GM12878 (cell line): ENCODE data around the gene EIF4H. TPM values are rescaled to one million over a fixed set of nuclear protein-coding genes. Genes with fewer than 3 reads are reported as not detected.

Source experiments
- ATAC-seq: fragments of 200-7000 bp; cut with Tn5 transposase; 3 replicates; pipeline ENCODE4 v1.9.1; 2020; ENCODE audit warnings: mild to moderate bottlenecking, moderate library complexity
- BruUV-seq: library from RNA; stranded (reverse); fragments of 400-500 nt; replicated peaks from 2 replicates; lab custom pipeline; 2021; lab: Mats Ljungman, UMichigan
- CTCF ChIA-PET: fragments of 300-600 bp; sonication (Branson Sonifier 250); formaldehyde crosslinking; extraction: SDS; loops from one replicate; lab custom pipeline; 2021; ENCODE audit warnings: inconsistent platforms; lab: Yijun Ruan, JAX
- POLR2A ChIA-PET: fragments of 350-600 bp; formaldehyde crosslinking; extraction: SDS; loops from one replicate; lab custom pipeline; 2021; ENCODE audit warnings: inconsistent platforms; lab: Charles Lee
- RAD21 ChIA-PET: fragments of 300-600 bp; sonication (Branson Sonifier 250); formaldehyde crosslinking; loops from one replicate; lab custom pipeline; 2023; ENCODE audit warnings: antibody characterized with exemption; ENCODE audit not compliant: unreplicated experiment; lab: Charles Lee
- SMC1A ChIA-PET: fragments of 300-600 bp; sonication (Branson Sonifier 250); formaldehyde crosslinking; loops from one replicate; lab custom pipeline; 2023; ENCODE audit not compliant: unreplicated experiment, uncharacterized antibody; lab: Charles Lee
- DNase-seq: peaks from one replicate; pipeline ENCODE4 v3.0.0-alpha.2; 2011; ENCODE audit warnings: low read depth, low spot score
- FAIRE-seq: peaks from 3 replicates; lab custom pipeline; 2011; peaks lifted over from hg19 to GRCh38; lab: Jason Lieb, UNC
- H2AFZ ChIP-seq: 2 replicates; pipeline ENCODE4 v1.6.0; 2011; ENCODE audit warnings: low read depth, low read length, control low read depth; ENCODE audit not compliant: control insufficient read depth
- H3K27ac ChIP-seq: 2 replicates; pipeline ENCODE4 v1.5.1; 2011; ENCODE audit warnings: control low read depth; ENCODE audit not compliant: control insufficient read depth, insufficient read depth
- H3K27me3 ChIP-seq, 2 experiments: replicated peaks in 1 of 2; 2 replicates each; pipeline versions ENCODE4 v1.6.0 to v1.6.1; 2011; ENCODE audit warnings: low read length in 1 of 2; ENCODE audit not compliant: control insufficient read depth in 2 of 2, insufficient read depth in 2 of 2
- H3K36me3 ChIP-seq, 2 experiments: 2 replicates each; pipeline ENCODE4 v1.5.1; 2011; ENCODE audit warnings: low read length in 1 of 2; ENCODE audit not compliant: control insufficient read depth in 2 of 2, insufficient read depth in 2 of 2
- H3K4me1 ChIP-seq: 2 replicates; pipeline ENCODE4 v1.6.1; 2011; ENCODE audit warnings: mild to moderate bottlenecking, low read length, moderate library complexity, mixed read lengths; ENCODE audit not compliant: control insufficient read depth, insufficient read depth
- H3K4me2 ChIP-seq: 2 replicates; pipeline ENCODE4 v1.6.0; 2011; ENCODE audit warnings: control low read depth; ENCODE audit not compliant: control insufficient read depth, insufficient read depth
- H3K4me3 ChIP-seq: fragments of 200-600 bp; sonication (generic); 2 replicates; pipeline ENCODE4 v1.5.1; 2016
- H3K79me2 ChIP-seq: 2 replicates; pipeline ENCODE4 v1.6.0; 2011; ENCODE audit warnings: low read length; ENCODE audit not compliant: control insufficient read depth, insufficient read depth
- H3K9ac ChIP-seq: 2 replicates; pipeline ENCODE4 v1.8.0; 2011; ENCODE audit warnings: low read length, control low read depth, mixed read lengths; ENCODE audit not compliant: control insufficient read depth, insufficient read depth
- H3K9me3 ChIP-seq: replicated peaks from 3 replicates; pipeline ENCODE4 v1.5.1; 2011; ENCODE audit warnings: mild to moderate bottlenecking, low read length; ENCODE audit not compliant: control insufficient read depth, insufficient read depth
- H4K20me1 ChIP-seq: 2 replicates; pipeline ENCODE4 v1.6.0; 2011; ENCODE audit not compliant: control insufficient read depth, insufficient read depth
- ASH2L ChIP-seq: fragments of 300-600, 200-600 bp; sonication (generic); IDR thresholded peaks from 2 replicates; pipeline ENCODE4 v1.6.1; 2017; ENCODE audit warnings: low read depth, mild to moderate bottlenecking, borderline replicate concordance
- BACH1 ChIP-seq: fragments of 450-650 bp; IDR thresholded peaks from 2 replicates; pipeline ENCODE4 v1.6.1; 2017; ENCODE audit warnings: mild to moderate bottlenecking, borderline replicate concordance
- FOS ChIP-seq: IDR thresholded peaks from 3 replicates; pipeline ENCODE4 v1.6.1; 2011; ENCODE audit warnings: borderline replicate concordance; ENCODE audit not compliant: insufficient read length; ENCODE audit errors: extremely low read depth
- HSF1 ChIP-seq: fragments of 150-350 bp; IDR thresholded peaks from 2 replicates; pipeline ENCODE4 v1.6.1; 2014; ENCODE audit warnings: mild to moderate bottlenecking, low read depth, low read length
- MTA3 ChIP-seq: IDR thresholded peaks from 2 replicates; pipeline ENCODE4 v1.6.1; 2012; ENCODE audit warnings: low read length, inconsistent platforms, borderline replicate concordance
- NFXL1 ChIP-seq: fragments of 450-650 bp; IDR thresholded peaks from 2 replicates; pipeline ENCODE4 v1.6.1; 2017; ENCODE audit warnings: antibody characterized with exemption, mild to moderate bottlenecking, borderline replicate concordance
- NFYB ChIP-seq: IDR thresholded peaks from 2 replicates; pipeline ENCODE4 v1.6.1; 2011; ENCODE audit warnings: low read depth, mild to moderate bottlenecking, low read length, improper control_type of control experiment, moderate library complexity; ENCODE audit not compliant: insufficient read depth
- SIX5 ChIP-seq: IDR thresholded peaks from 2 replicates; pipeline ENCODE4 v1.6.1; 2011; ENCODE audit warnings: mild to moderate bottlenecking, low read depth, low read length, moderate library complexity; ENCODE audit not compliant: severe bottlenecking
- SMC3 ChIP-seq: IDR thresholded peaks from 2 replicates; pipeline ENCODE4 v1.6.1; 2011; ENCODE audit warnings: low read length, improper control_type of control experiment, borderline replicate concordance
- SREBF2 ChIP-seq: IDR thresholded peaks from 2 replicates; pipeline ENCODE4 v1.6.1; 2012; ENCODE audit warnings: mild to moderate bottlenecking, low read length
- ZBTB4 ChIP-seq: fragments of 450-650 bp; formaldehyde crosslinking; IDR thresholded peaks from 2 replicates; pipeline ENCODE4 v1.4.0; 2022; ENCODE audit warnings: mild to moderate bottlenecking, moderate library complexity
- WGBS: methylation state at CpG from one replicate; pipeline ENCODE4 v1.1.6; 2016; ENCODE audit warnings: low lambda C conversion rate; ENCODE audit not compliant: insufficient replicate concordance, insufficient coverage; ENCODE audit errors: missing lambda C conversion rate; 5-methylcytosine and 5-hydroxymethylcytosine counted together
- in situ Hi-C: fragments of 300-500 bp; cut with MboI; formaldehyde crosslinking; loops from 9 replicates; pipeline ENCODE4 v1.14.3; 2018; ENCODE audit warnings: mixed read lengths
- intact Hi-C: fragments of 100-400 bp; cut with micrococcal nuclease; formaldehyde crosslinking; loops from one replicate; pipeline ENCODE4 v1.14.2; 2022; ENCODE audit not compliant: unreplicated experiment
- polyA plus RNA-seq, 11 experiments: library from polyadenylated mRNA; depleted of rRNA in 4 of 11; unstranded in 6 of 11; stranded (reverse) in 5 of 11; fragments of >200 nt; fragmentation: Nextera tagmentation in 4 of 11; fragmentation: Illumina TruSeq in 1 of 11; extraction: Ambion mirVana in 4 of 11; extraction: Trizol in 1 of 11; gene quantifications; 1 replicate in 1 of 11; 2 replicates in 10 of 11; pipeline versions ENCODE4 v1.2.1 to v1.2.3, GENCODE V29; 2011 to 2016; ENCODE audit warnings: inconsistent platforms in 2 of 11, missing spikeins in 2 of 11, low read depth in 1 of 11
- total RNA-seq, 4 experiments: library from RNA; depleted of rRNA in 3 of 4; stranded (reverse); fragments of >200 nt in 3 of 4; fragmentation: Illumina TruSeq in 1 of 4; extraction: Trizol in 1 of 4; gene quantifications; 2 replicates each; pipeline versions ENCODE4 v1.2.1 to v1.2.3, GENCODE V29; 2013 to 2021

Gene EIF4H
- total and polyA plus RNA-seq, 10 of the 15 experiments (the other 5 are each of a cell fraction or from before 2014, with no cell fraction given): 9.9 to 443 (median 258) TPM

DNA sequence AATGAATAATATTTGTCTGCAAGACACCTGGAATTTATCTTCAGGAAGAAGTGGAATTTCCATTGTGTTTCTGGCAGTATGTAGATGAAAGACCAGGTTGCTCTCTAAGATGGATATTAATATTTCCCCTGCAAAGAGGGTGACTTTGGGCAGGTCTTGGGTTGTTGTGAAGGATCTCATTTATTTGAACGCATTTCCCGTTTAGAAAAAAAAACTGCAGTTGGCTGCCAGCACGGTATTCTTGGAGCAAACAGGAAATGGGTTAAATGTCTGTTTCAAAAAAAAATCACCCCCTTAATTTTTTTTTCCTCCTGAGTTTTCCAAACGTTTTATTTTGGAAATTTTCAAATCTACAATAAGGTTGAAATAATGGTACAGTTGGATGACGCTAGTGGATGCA, 11.5 kb downstream of the EIF4H start:
- Histone ChIP-seq H3K27me3 (no peaks in the 10 kb centered on the region), H3K4me1 (no peaks in the 10 kb centered on the region), H4K20me1 (peaks cover 24% of the 10 kb centered on the region), H2AFZ (no peak overlapping the region), H3K79me2 (peaks cover 82% of the 10 kb centered on the region), H3K9me3 (no peaks in the 10 kb centered on the region), H3K4me2 (no peak overlapping the region), H3K27ac (no peak overlapping the region), H3K36me3 (peaks cover 19 to 28% of the 10 kb centered on the region in 2 experiments), H3K4me3 (no peak overlapping the region), H3K9ac (no peak overlapping the region)
- ATAC-seq: no peak
- WGBS: 31% methylated on average over 5 of the region's 5 CpGs
- intact Hi-C loops (no loop called here), in situ Hi-C loops (no loop called here)
- ChIA-PET CTCF (interaction anchor here (1.0 to 3.0 kb wide), 3 partner anchors 7 to 216 kb away, joined by 3 to 14 read pairs (median 3); no protein-coding TSS in a partner anchor), SMC1A (interaction anchor here (1.1 to 1.6 kb wide), 2 partner anchors 116 to 118 kb away, joined by 3 read pairs; no protein-coding TSS in a partner anchor), POLR2A (no interaction called here), RAD21 (interaction anchor here (2.8 kb wide), 1 partner anchor 117 kb away, joined by 20 read pairs; no protein-coding TSS in a partner anchor)
- no peak for DNase-seq
- FAIRE-seq: no peak
- no peak for TF ChIP-seq MTA3
- no peak for TF ChIP-seq FOS
- no TSS peak for BruUV-seq

DNA sequence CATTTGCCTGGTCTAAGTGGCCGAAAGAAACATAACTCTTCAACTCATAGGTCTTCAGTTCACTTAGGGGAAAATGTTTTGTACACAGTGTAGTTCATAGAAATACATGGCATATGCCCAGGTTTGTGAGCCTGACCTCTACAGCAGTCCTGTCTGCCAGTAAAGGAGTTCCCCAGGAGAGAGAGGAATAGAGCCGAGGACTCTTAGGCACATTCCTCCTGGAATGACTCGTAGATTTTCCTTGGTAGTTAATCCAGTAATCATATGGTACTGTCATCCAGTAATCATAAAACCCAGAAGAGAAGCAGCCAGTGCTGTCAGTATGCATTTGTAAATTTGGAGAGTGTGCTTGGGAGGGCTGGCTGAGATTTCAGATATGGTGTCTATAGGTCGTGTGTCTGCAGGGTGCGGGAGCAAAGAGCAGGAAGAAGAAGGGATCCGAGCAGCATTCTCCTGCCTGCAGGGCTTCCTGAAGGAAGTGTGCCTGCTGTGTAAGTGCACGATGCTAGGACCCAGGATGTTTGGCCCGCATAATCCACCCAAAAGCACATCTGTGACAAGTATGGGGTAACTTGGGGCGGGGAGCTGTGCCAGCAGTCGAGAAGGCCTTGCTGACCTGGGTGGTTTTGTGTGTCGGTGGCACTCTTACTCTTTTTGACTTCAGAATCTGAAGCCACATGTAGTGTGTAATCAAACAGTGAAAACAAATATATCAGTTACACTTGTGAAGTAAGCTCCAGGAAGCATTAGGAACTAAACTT, 13.9 kb downstream of the EIF4H start:
- POLR2A ChIA-PET: interaction anchor here (0.8 kb wide), 1 partner anchor 15 kb away, joined by 3 read pairs; no protein-coding TSS in a partner anchor
- Histone ChIP-seq H3K4me2 (no peak overlapping the region), H3K9me3 (no peaks in the 10 kb centered on the region), H3K4me3 (no peak overlapping the region), H4K20me1 (peaks cover 19% of the 10 kb centered on the region), H3K27me3 (no peaks in the 10 kb centered on the region), H3K79me2 (peaks cover 57% of the 10 kb centered on the region), H3K36me3 (peaks cover 29 to 40% of the 10 kb centered on the region in 2 experiments), H3K4me1 (no peaks in the 10 kb centered on the region), H3K27ac (no peak overlapping the region), H2AFZ (no peak overlapping the region), H3K9ac (no peak overlapping the region)
- ATAC-seq (no peak), DNase-seq (no peak), FAIRE-seq (no peak)
- in situ Hi-C loops: no loop called here
- SMC1A ChIA-PET: interaction anchor here (2.7 kb wide), 1 partner anchor 10 kb away, joined by 12 read pairs; no protein-coding TSS in a partner anchor
- intact Hi-C loops: no loop called here
- CTCF ChIA-PET: no interaction called here
- WGBS: 94% methylated on average over 11 of the region's 11 CpGs
- RAD21 ChIA-PET: interaction anchor here (1.6 kb wide), 1 partner anchor 18 kb away, joined by 5 read pairs; no protein-coding TSS in a partner anchor
- BruUV-seq: no TSS peak
- TF ChIP-seq SREBF2: no peak
- TF ChIP-seq ZBTB4: no peak
- TF ChIP-seq ASH2L: no peak
- no peak for TF ChIP-seq NFXL1
- TF ChIP-seq BACH1: no peak
- TF ChIP-seq NFYB: no peak
- no peak for TF ChIP-seq HSF1
- TF ChIP-seq SIX5: no peak
- no peak for TF ChIP-seq SMC3
